SK-N-SH (cell line): ENCODE results near the gene SNX9. TPM values are rescaled to one million over a fixed set of nuclear protein-coding genes. Genes with fewer than 3 reads are reported as not detected.
A peak's percentile ranks its signal among the peaks of the same experiment; 100 is the strongest.

Source experiments
- CTCF ChIA-PET: fragments of 300-600, 350-600 bp; formaldehyde crosslinking; extraction: SDS; loops from one replicate; lab custom pipeline; 2021; lab: Yijun Ruan, JAX
- POLR2A ChIA-PET: fragments of 350-600 bp; sonication (Branson Sonifier 250); formaldehyde crosslinking; extraction: SDS; loops from one replicate; lab custom pipeline; 2020; ENCODE audit warnings: antibody characterized with exemption, inconsistent platforms; lab: Yijun Ruan, JAX
- DNase-seq: peaks from one replicate; pipeline ENCODE4 v3.0.0; 2012
- H2AFZ ChIP-seq: fragments of 200-600 bp; sonication (generic); 2 replicates; pipeline ENCODE4 v1.8.1; 2016; ENCODE audit warnings: antibody characterized with exemption, mild to moderate bottlenecking, low read depth
- H3F3A ChIP-seq: fragments of 200-600 bp; sonication (generic); replicated peaks from 2 replicates; pipeline ENCODE3; 2016; ENCODE audit warnings: antibody characterized with exemption, mild to moderate bottlenecking; ENCODE audit not compliant: insufficient read depth
- H3K27ac ChIP-seq, 2 experiments: fragments of 200-500 bp in 1 of 2; fragments of 200-600 bp in 1 of 2; sonication (Bioruptor generic) in 1 of 2; sonication (generic), shearing (Covaris generic) in 1 of 2; 2 replicates each; pipeline versions ENCODE4 v1.5.1 to v1.6.1; 2014 to 2016; ENCODE audit warnings: low read depth in 2 of 2, inconsistent platforms in 1 of 2, low read length in 1 of 2, mild to moderate bottlenecking in 1 of 2, mixed read lengths in 1 of 2
- H3K27me3 ChIP-seq: fragments of 200-600 bp; sonication (generic), shearing (Covaris generic); 2 replicates; pipeline ENCODE4 v1.6.1; 2016; ENCODE audit warnings: mixed run types; ENCODE audit not compliant: insufficient read depth
- H3K36me3 ChIP-seq, 2 experiments: fragments of 200-500 bp in 1 of 2; fragments of 200-600 bp in 1 of 2; sonication (Bioruptor generic) in 1 of 2; sonication (generic) in 1 of 2; replicated peaks in 1 of 2; 2 replicates each; pipeline versions ENCODE3 to v1.5.1; 2014 to 2016; ENCODE audit warnings: low read length in 1 of 2, mild to moderate bottlenecking in 1 of 2; ENCODE audit not compliant: insufficient read depth in 2 of 2, control insufficient read depth in 1 of 2
- H3K4me1 ChIP-seq, 2 experiments: fragments of 200-500 bp in 1 of 2; fragments of 200-600 bp in 1 of 2; sonication (Bioruptor generic) in 1 of 2; sonication (generic), shearing (Covaris generic) in 1 of 2; 2 replicates each; pipeline versions ENCODE4 v1.5.1 to v1.6.1; 2014 to 2016; ENCODE audit warnings: low read depth in 1 of 2, low read length in 1 of 2, mixed run types in 1 of 2; ENCODE audit not compliant: insufficient read depth in 2 of 2, control insufficient read depth in 1 of 2
- H3K4me2 ChIP-seq: fragments of 200-600 bp; sonication (generic), shearing (Covaris generic); 2 replicates; pipeline ENCODE4 v1.6.1; 2017; ENCODE audit warnings: mixed run types
- H3K4me3 ChIP-seq, 2 experiments: fragments of 200-500 bp in 1 of 2; fragments of 200-600 bp in 1 of 2; sonication (Bioruptor generic) in 1 of 2; sonication (generic), shearing (Covaris generic) in 1 of 2; 2 replicates each; pipeline versions ENCODE4 v1.5.1 to v1.8.1; 2014 to 2016; ENCODE audit warnings: low read depth in 2 of 2, inconsistent platforms in 1 of 2, low read length in 1 of 2, mild to moderate bottlenecking in 1 of 2, mixed read lengths in 1 of 2, moderate library complexity in 1 of 2
- H3K79me2 ChIP-seq: fragments of 200-600 bp; sonication (generic); 2 replicates; pipeline ENCODE4 v1.8.1; 2017; ENCODE audit warnings: mild to moderate bottlenecking; ENCODE audit not compliant: insufficient read depth
- H3K9ac ChIP-seq: fragments of 200-600 bp; sonication (generic); 2 replicates; pipeline ENCODE4 v1.6.1; 2017; ENCODE audit warnings: mixed run types
- H3K9me2 ChIP-seq: fragments of 200-600 bp; sonication (generic); 2 replicates; pipeline ENCODE4 v1.6.1; 2017; ENCODE audit warnings: mixed run types
- H3K9me3 ChIP-seq: fragments of 200-600 bp; sonication (generic); 2 replicates; pipeline ENCODE4 v1.6.1; 2017; ENCODE audit warnings: mixed run types, mild to moderate bottlenecking, moderate library complexity
- H4K20me1 ChIP-seq: fragments of 200-600 bp; sonication (generic); 2 replicates; pipeline ENCODE4 v1.6.1; 2017; ENCODE audit warnings: mild to moderate bottlenecking, mixed run types; ENCODE audit not compliant: insufficient read depth
- CHD2 ChIP-seq: fragments of 150-350 bp; IDR thresholded peaks from 2 replicates; pipeline ENCODE4 v1.6.1; 2018; ENCODE audit warnings: low read length; ENCODE audit not compliant: partially characterized antibody
- ELF1 ChIP-seq: IDR thresholded peaks from 2 replicates; pipeline ENCODE4 v1.4.0; 2012
- FOXJ3 ChIP-seq: sonication (generic); formaldehyde crosslinking; IDR thresholded peaks from 2 replicates; pipeline ENCODE4 v1.5.1; 2020; ENCODE audit warnings: mild to moderate bottlenecking, missing genetic modification reagents
- FOXM1 ChIP-seq: IDR thresholded peaks from 2 replicates; pipeline ENCODE4 v1.4.0; 2012; ENCODE audit warnings: low read depth, mild to moderate bottlenecking
- JUND ChIP-seq: IDR thresholded peaks from 2 replicates; pipeline ENCODE4 v1.4.0; 2012
- MXI1 ChIP-seq: IDR thresholded peaks from 2 replicates; pipeline ENCODE4 v1.6.1; 2012; ENCODE audit warnings: mild to moderate bottlenecking, low read depth, low read length, improper control_type of control experiment
- NFIC ChIP-seq: IDR thresholded peaks from 2 replicates; pipeline ENCODE4 v1.4.0; 2012; ENCODE audit warnings: borderline replicate concordance
- NRF1 ChIP-seq: IDR thresholded peaks from 2 replicates; pipeline ENCODE4 v1.6.1; 2012; ENCODE audit warnings: low read depth, mild to moderate bottlenecking, low read length
- POLR2AphosphoS5 ChIP-seq: IDR thresholded peaks from 2 replicates; pipeline ENCODE4 v1.6.1; 2012; ENCODE audit warnings: low read depth, low read length
- RFX5 ChIP-seq: IDR thresholded peaks from 2 replicates; pipeline ENCODE4 v1.6.1; 2012; ENCODE audit warnings: mild to moderate bottlenecking, improper control_type of control experiment, low read length
- RXRA ChIP-seq: IDR thresholded peaks from 2 replicates; pipeline ENCODE4 v1.4.0; 2012; ENCODE audit warnings: low read depth, mild to moderate bottlenecking, borderline replicate concordance
- TAF1 ChIP-seq: IDR thresholded peaks from 2 replicates; pipeline ENCODE4 v1.6.1; 2012; ENCODE audit warnings: low read depth, mild to moderate bottlenecking, low read length, moderate library complexity, borderline replicate concordance
- USF1 ChIP-seq: IDR thresholded peaks from 2 replicates; pipeline ENCODE4 v1.4.0; 2012; ENCODE audit warnings: low read depth, borderline replicate concordance
- WGBS: methylation state at CpG from one replicate; pipeline ENCODE4 v1.1.6; 2017; ENCODE audit warnings: low lambda C conversion rate; 5-methylcytosine and 5-hydroxymethylcytosine counted together
- polyA plus RNA-seq, 3 experiments: library from polyadenylated mRNA; depleted of rRNA; stranded (reverse); fragments of >200 nt; gene quantifications; 2 replicates each; pipeline ENCODE4 v1.2.3, GENCODE V29; 2012
- TF ChIP-seq, protein P1 (sequence below): fragments of 150-350 bp; IDR thresholded peaks from 2 replicates; pipeline ENCODE4 v1.6.1; 2016; ENCODE audit warnings: mild to moderate bottlenecking, low read depth, low read length
- TF ChIP-seq, protein P2 (sequence below): IDR thresholded peaks from 2 replicates; pipeline ENCODE4 v1.6.1; 2012; ENCODE audit warnings: mild to moderate bottlenecking, low read depth, low read length, moderate library complexity
- TF ChIP-seq, protein P3 (sequence below): IDR thresholded peaks from 2 replicates; pipeline ENCODE4; 2012

SNX9 gene
- polyA plus RNA-seq, 1 of the 3 experiments (the other 2 are of a cell fraction): 31.6 TPM

DNA sequence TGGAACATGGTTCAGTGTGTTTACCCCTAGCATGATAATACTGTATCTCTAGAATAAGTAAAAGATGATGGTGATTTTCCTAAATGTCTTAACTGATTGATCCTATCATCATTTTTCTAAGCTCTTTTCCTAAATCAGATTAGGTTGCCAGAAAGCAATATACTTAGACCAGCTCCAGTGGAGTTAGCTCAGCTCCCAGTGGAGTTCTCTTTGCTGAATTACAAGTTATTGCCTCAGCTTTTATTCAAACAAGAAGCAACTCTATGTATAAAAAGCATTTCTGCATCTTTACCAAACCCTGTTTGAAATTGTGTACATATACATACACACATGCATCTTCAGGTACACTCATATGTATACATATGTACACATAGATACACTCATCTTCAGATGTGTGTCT lies 44.9 kb downstream of the SNX9 start:
- ChIA-PET POLR2A (no interaction called here), CTCF (interaction anchor here (1.0 kb wide), 1 partner anchor 111 kb away, joined by 3 read pairs; no protein-coding TSS in a partner anchor)
- H2AFZ ChIP-seq: no peak overlapping the region
- no peaks in the 10 kb centered on the region for H3K27me3 ChIP-seq
- TF ChIP-seq USF1: no peak
- no peak for TF ChIP-seq NFIC
- TF ChIP-seq POLR2AphosphoS5: no peak
- TF ChIP-seq, protein P1, sequence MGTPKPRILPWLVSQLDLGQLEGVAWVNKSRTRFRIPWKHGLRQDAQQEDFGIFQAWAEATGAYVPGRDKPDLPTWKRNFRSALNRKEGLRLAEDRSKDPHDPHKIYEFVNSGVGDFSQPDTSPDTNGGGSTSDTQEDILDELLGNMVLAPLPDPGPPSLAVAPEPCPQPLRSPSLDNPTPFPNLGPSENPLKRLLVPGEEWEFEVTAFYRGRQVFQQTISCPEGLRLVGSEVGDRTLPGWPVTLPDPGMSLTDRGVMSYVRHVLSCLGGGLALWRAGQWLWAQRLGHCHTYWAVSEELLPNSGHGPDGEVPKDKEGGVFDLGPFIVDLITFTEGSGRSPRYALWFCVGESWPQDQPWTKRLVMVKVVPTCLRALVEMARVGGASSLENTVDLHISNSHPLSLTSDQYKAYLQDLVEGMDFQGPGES: no peak
- no peak for TF ChIP-seq JUND
- TF ChIP-seq, protein P2, sequence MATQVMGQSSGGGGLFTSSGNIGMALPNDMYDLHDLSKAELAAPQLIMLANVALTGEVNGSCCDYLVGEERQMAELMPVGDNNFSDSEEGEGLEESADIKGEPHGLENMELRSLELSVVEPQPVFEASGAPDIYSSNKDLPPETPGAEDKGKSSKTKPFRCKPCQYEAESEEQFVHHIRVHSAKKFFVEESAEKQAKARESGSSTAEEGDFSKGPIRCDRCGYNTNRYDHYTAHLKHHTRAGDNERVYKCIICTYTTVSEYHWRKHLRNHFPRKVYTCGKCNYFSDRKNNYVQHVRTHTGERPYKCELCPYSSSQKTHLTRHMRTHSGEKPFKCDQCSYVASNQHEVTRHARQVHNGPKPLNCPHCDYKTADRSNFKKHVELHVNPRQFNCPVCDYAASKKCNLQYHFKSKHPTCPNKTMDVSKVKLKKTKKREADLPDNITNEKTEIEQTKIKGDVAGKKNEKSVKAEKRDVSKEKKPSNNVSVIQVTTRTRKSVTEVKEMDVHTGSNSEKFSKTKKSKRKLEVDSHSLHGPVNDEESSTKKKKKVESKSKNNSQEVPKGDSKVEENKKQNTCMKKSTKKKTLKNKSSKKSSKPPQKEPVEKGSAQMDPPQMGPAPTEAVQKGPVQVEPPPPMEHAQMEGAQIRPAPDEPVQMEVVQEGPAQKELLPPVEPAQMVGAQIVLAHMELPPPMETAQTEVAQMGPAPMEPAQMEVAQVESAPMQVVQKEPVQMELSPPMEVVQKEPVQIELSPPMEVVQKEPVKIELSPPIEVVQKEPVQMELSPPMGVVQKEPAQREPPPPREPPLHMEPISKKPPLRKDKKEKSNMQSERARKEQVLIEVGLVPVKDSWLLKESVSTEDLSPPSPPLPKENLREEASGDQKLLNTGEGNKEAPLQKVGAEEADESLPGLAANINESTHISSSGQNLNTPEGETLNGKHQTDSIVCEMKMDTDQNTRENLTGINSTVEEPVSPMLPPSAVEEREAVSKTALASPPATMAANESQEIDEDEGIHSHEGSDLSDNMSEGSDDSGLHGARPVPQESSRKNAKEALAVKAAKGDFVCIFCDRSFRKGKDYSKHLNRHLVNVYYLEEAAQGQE: no peak
- no peak for TF ChIP-seq RXRA
- no peak for TF ChIP-seq NRF1
- TF ChIP-seq, protein P3, sequence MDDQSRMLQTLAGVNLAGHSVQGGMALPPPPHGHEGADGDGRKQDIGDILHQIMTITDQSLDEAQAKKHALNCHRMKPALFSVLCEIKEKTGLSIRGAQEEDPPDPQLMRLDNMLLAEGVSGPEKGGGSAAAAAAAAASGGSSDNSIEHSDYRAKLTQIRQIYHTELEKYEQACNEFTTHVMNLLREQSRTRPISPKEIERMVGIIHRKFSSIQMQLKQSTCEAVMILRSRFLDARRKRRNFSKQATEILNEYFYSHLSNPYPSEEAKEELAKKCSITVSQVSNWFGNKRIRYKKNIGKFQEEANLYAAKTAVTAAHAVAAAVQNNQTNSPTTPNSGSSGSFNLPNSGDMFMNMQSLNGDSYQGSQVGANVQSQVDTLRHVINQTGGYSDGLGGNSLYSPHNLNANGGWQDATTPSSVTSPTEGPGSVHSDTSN: no peak
- H4K20me1 ChIP-seq: peaks cover 26% of the 10 kb centered on the region
- no peaks in the 10 kb centered on the region for H3K9me2 ChIP-seq
- H3K4me2 ChIP-seq: no peak overlapping the region
- H3K4me1 ChIP-seq: peaks cover 8 to 10% of the 10 kb centered on the region in 2 experiments; a peak in 3 of 4 replicates
- no peak for DNase-seq
- peaks cover 56% of the 10 kb centered on the region for H3K79me2 ChIP-seq
- H3K4me3 ChIP-seq: no peak overlapping the region
- no peak overlapping the region for H3K9ac ChIP-seq
- H3K9me3 ChIP-seq: no peaks in the 10 kb centered on the region
- peaks cover 4 to 11% of the 10 kb centered on the region in 2 experiments for H3K36me3 ChIP-seq
- peaks cover 26% of the 10 kb centered on the region for H3F3A ChIP-seq
- peak overlapping the region in 1 of 2 experiments; percentile 41; a peak in 1 of 4 replicates for H3K27ac ChIP-seq

DNA sequence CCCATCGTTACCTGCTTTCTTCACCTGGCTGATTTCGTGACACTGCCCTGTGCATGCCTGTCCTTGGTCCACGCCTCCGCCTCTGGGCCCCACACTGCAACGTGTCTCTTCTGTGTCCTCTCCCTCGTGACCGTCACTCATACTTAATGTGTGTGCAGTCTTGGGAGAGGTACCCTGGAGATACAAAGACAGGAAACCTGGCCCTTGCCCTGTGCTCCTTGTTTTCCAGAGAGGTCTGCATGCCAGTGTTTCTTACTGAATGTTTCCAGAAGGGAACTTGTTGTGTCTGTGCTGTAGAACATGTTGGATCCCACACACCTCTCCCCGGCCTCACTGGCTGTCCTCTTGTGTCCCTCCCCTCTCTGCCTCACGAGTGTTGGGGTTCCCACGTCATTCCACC lies 45.8 kb downstream of the SNX9 start:
- Histone ChIP-seq H3F3A (peaks cover 26% of the 10 kb centered on the region), H4K20me1 (peaks cover 23% of the 10 kb centered on the region), H3K9ac (no peak overlapping the region), H2AFZ (no peak overlapping the region), H3K36me3 (peaks cover 5 to 11% of the 10 kb centered on the region in 2 experiments), H3K4me3 (no peak overlapping the region), H3K4me1 (peaks cover 7 to 8% of the 10 kb centered on the region in 2 experiments; a peak in 2 of 4 replicates), H3K9me2 (no peaks in the 10 kb centered on the region), H3K9me3 (no peaks in the 10 kb centered on the region), H3K27me3 (no peaks in the 10 kb centered on the region), H3K79me2 (peaks cover 48% of the 10 kb centered on the region), H3K4me2 (no peak overlapping the region), H3K27ac (no peak overlapping the region)
- no peak for DNase-seq
- CTCF ChIA-PET: no interaction called here
- POLR2A ChIA-PET: no interaction called here
- WGBS: 93% methylated on average over 10 of the region's 10 CpGs
- no peak for TF ChIP-seq TAF1
- no peak for TF ChIP-seq FOXJ3 (CRISPR knock-in tag)
- TF ChIP-seq RXRA: no peak
- no peak for TF ChIP-seq ELF1
- TF ChIP-seq NFIC: no peak
- no peak for TF ChIP-seq CHD2
- TF ChIP-seq, protein P1: no peak
- no peak for TF ChIP-seq MXI1
- TF ChIP-seq RFX5: no peak
- no peak for TF ChIP-seq FOXM1
- no peak for TF ChIP-seq NRF1
- TF ChIP-seq, protein P2: no peak
